ENCODE results near the gene COPA.

GRCh38 chr1:160308451-160309184 is 34.4 kb downstream of the COPA start:
- TF ChIP-seq CTCF (conservative IDR thresholded peaks at IDR 0.05; ENCODE audit: low read length) (no peak), EZH2phosphoT487 (IDR thresholded peaks at IDR 0.05; ENCODE audit: borderline replicate concordance) (no peak)
